Measurements from ENCODE around the gene CIT.
"Not testable (repeated sequence)": the region's sequence is repeated elsewhere in the genome, so short reads cannot be mapped to it uniquely, and the experiment has no call there.

CIT gene

GRCh38 chr12:119913536-119914330 lies 36.6 kb upstream of the CIT start:
- CTCF ChIA-PET: interaction anchor here (1.2 kb wide), 1 partner anchor 11 kb away, joined by 5 read pairs; no protein-coding TSS in a partner anchor
- no peak for TF ChIP-seq CTCF (IDR thresholded peaks at IDR 0.05; ENCODE audit: control extremely low read depth, extremely low read depth, low read depth, missing control alignments)
- POLR2A ChIA-PET: interaction anchor here (0.6 kb wide), 1 partner anchor 289 kb away, joined by 4 read pairs; no protein-coding TSS in a partner anchor
- DNase-seq (ENCODE audit: extremely low spot score): no peak

DNA sequence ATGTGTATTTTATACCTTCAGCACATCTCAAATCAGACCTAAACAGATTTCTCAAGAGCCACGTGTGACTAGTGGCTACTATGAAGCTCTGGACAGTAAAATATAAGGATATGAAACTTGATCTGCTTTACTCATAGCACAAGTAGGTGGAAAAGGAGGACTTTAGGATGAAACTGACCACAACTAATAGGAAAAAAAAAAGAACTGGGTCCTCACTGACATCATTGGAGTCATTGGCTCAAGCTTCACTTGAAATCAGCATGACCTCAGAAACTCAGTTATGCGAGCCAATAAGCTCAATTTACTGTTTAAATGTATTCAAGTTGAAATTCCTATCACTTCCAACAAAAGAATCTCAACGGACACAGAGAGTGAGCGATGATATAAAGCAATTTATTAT lies 34.1 kb upstream of the CIT start:
- DNase-seq (ENCODE audit: extremely low spot score): no peak
- ChIA-PET POLR2A (no interaction called here), CTCF (interaction anchor here (1.7 kb wide), 1 partner anchor 8 kb away, joined by 8 read pairs; no protein-coding TSS in a partner anchor)
- no peak for TF ChIP-seq CTCF (IDR thresholded peaks at IDR 0.05; ENCODE audit: control extremely low read depth, extremely low read depth, low read depth, missing control alignments)

GRCh38 chr12:119910586-119910985 lies 33.5 kb upstream of the CIT start:
- ChIA-PET CTCF (interaction anchor here (1.7 kb wide), 1 partner anchor 8 kb away, joined by 8 read pairs; no protein-coding TSS in a partner anchor), POLR2A (no interaction called here)
- TF ChIP-seq CTCF (IDR thresholded peaks at IDR 0.05; ENCODE audit: control extremely low read depth, extremely low read depth, low read depth, missing control alignments): no peak
- DNase-seq (ENCODE audit: extremely low spot score): no peak

GRCh38 chr12:119902084-119902509 lies 25.0 kb upstream of the CIT start:
- ChIA-PET CTCF (interaction anchor here (0.6 to 3.8 kb wide), 25 partner anchors 10 to 456 kb away, joined by 3 to 23 read pairs (median 4); partner anchors contain the start of gene BICDL1), POLR2A (no interaction called here)
- peak; percentile 95 for TF ChIP-seq CTCF (IDR thresholded peaks at IDR 0.05; ENCODE audit: control extremely low read depth, extremely low read depth, low read depth, missing control alignments)
- peak; percentile 75 for DNase-seq (ENCODE audit: extremely low spot score)

DNA sequence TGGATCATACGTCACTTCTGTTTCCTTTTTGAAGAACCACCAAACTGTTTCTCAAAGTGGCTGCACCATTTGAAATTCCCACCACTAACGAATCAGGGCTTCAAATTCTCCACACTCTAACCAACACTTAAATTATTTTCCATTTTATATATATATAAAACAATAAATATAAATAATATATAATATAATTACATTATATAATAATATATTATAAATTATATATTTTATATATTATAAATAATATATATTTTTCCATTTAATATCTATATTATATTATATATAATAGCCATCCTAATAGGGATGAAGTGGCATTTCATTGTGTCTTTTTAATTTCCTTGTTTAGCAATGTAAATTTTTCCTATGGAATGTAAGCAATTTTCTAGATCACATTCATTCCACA lies 24.6 kb upstream of the CIT start:
- no peak for DNase-seq (ENCODE audit: extremely low spot score)
- CTCF ChIA-PET: interaction anchor here (0.7 to 3.8 kb wide), 14 partner anchors 10 to 122 kb away, joined by 3 to 23 read pairs (median 5); partner anchors contain the start of gene BICDL1
- POLR2A ChIA-PET: no interaction called here
- no peak for TF ChIP-seq CTCF (IDR thresholded peaks at IDR 0.05; ENCODE audit: control extremely low read depth, extremely low read depth, low read depth, missing control alignments)

DNA sequence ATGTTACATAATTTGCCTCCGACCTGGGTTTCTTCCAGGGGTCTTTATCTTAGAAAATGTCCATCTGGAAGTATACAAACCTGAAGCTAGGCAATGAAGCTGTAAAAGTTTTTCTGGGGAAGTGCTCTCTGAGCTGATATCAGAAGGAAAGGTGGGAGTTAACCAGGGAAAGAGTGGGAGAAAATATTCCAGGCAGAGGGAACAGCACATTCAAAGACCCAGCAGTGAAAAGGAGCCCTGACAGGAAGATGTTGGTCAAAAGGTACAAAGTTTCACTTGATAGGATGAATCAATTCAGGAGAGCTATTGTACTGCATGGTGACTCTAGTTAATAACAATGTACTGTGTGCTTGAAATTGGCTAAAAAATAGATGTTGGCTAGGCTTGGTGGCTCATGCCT lies 17.8 kb upstream of the CIT start:
- ChIA-PET CTCF (interaction anchor here (1.0 kb wide), 1 partner anchor 9 kb away, joined by 5 read pairs; no protein-coding TSS in a partner anchor), POLR2A (no interaction called here)
- DNase-seq (ENCODE audit: extremely low spot score): no peak
- TF ChIP-seq CTCF (IDR thresholded peaks at IDR 0.05; ENCODE audit: control extremely low read depth, extremely low read depth, low read depth, missing control alignments): no peak

- DNase-seq (ENCODE audit: extremely low spot score); POLR2A ChIA-PET: not testable (repeated sequence)
- CTCF ChIA-PET: interaction anchor here (1.7 to 5.1 kb wide), 2 partner anchors 11 to 16 kb away, joined by 5 to 23 read pairs; no protein-coding TSS in a partner anchor
Observed at GRCh38 chr12:119892611-119893010, 15.5 kb upstream of the CIT start.

All from GM10248 (cell line).